HG02798 (cell line): ENCODE measurements around the gene IQCH.

ENCODE experiments used
- ATAC-seq: cut with Tn5 transposase; IDR thresholded peaks from one replicate; pipeline ENCODE4 v1.9.1; 2021; ENCODE audit warnings: mild to moderate bottlenecking; ENCODE audit not compliant: unreplicated experiment, poor library complexity

Gene IQCH

GRCh38 chr15:67296188-67296587 is 41.6 kb downstream of the IQCH start:
- ATAC-seq = no peak

- ATAC-seq = no peak
Measured at GRCh38 chr15:67296684-67297083, 42.1 kb downstream of the IQCH start.

- no peak for ATAC-seq
Measured at GRCh38 chr15:67300266-67301025, 45.9 kb downstream of the IQCH start.

GRCh38 chr15:67303490-67304363 is 49.1 kb downstream of the IQCH start:
- ATAC-seq = no peak

GRCh38 chr15:67304778-67305177 is 50.2 kb downstream of the IQCH start:
- no peak for ATAC-seq

- ATAC-seq = no peak
Measured at GRCh38 chr15:67305506-67305905, 50.9 kb downstream of the IQCH start.

- no peak for ATAC-seq
Measured at GRCh38 chr15:67307156-67307555, 52.6 kb downstream of the IQCH start.

GRCh38 chr15:67307889-67308597 is 53.5 kb downstream of the IQCH start:
- no peak for ATAC-seq

- ATAC-seq = no peak
Measured at GRCh38 chr15:67311731-67312130, 57.1 kb downstream of the IQCH start.

- ATAC-seq = no peak
Measured at GRCh38 chr15:67319961-67320360, 65.4 kb downstream of the IQCH start.

GRCh38 chr15:67321352-67321751 is 66.8 kb downstream of the IQCH start:
- no peak for ATAC-seq

GRCh38 chr15:67322481-67322880 is 67.9 kb downstream of the IQCH start:
- no peak for ATAC-seq

- no peak for ATAC-seq
Measured at GRCh38 chr15:67327312-67327711, 72.7 kb downstream of the IQCH start.

GRCh38 chr15:67327737-67328136 is 73.2 kb downstream of the IQCH start:
- ATAC-seq = no peak

- ATAC-seq = no peak
Measured at GRCh38 chr15:67329984-67330733, 75.6 kb downstream of the IQCH start.

- ATAC-seq = no peak
Measured at GRCh38 chr15:67331676-67332075, 77.1 kb downstream of the IQCH start.

GRCh38 chr15:67335026-67335425 is 80.4 kb downstream of the IQCH start:
- ATAC-seq = no peak

- ATAC-seq = no peak
Measured at GRCh38 chr15:67335534-67336222, 81.1 kb downstream of the IQCH start.

GRCh38 chr15:67340630-67341029 is 86.0 kb downstream of the IQCH start:
- no peak for ATAC-seq

- ATAC-seq = no peak
Measured at GRCh38 chr15:67341539-67341938, 87.0 kb downstream of the IQCH start.
